GM10266 (cell line): ENCODE data around the gene RAD23A.

Experiments
- DNase-seq: peaks from one replicate; pipeline ENCODE4 v3.0.0; 2012; ENCODE audit errors: extremely low spot score
- CTCF ChIP-seq: IDR thresholded peaks from 2 replicates; pipeline ENCODE4 v1.5.1; 2012; ENCODE audit warnings: mild to moderate bottlenecking, low read depth; ENCODE audit not compliant: control insufficient read depth, insufficient read depth; ENCODE audit errors: missing control alignments

RAD23A gene

GRCh38 chr19:12938779-12939601, 6.7 kb upstream of the RAD23A start:
- no peak for DNase-seq
- peak; percentile 21 for TF ChIP-seq CTCF

- no peak for TF ChIP-seq CTCF
- no peak for DNase-seq
Measured at GRCh38 chr19:12939975-12940423, 5.7 kb upstream of the RAD23A start.

GRCh38 chr19:12940897-12941296, 4.8 kb upstream of the RAD23A start:
- DNase-seq = no peak
- no peak for TF ChIP-seq CTCF

- no peak for DNase-seq
- no peak for TF ChIP-seq CTCF
Measured at GRCh38 chr19:12943437-12944044, 2.1 kb upstream of the RAD23A start.

GRCh38 chr19:12944104-12944674, 1.5 kb upstream of the RAD23A start:
- no peak for TF ChIP-seq CTCF
- DNase-seq = no peak

- DNase-seq = peak; percentile 73
- no peak for TF ChIP-seq CTCF
Measured at GRCh38 chr19:12946092-12946721, 545 bp downstream of the RAD23A start.
